Transverse colon (tissue), 4 donors: ENCODE results near the gene PSMB4. TPM values are rescaled to one million over a fixed set of nuclear protein-coding genes. Genes with fewer than 3 reads are reported as not detected.

Source experiments
- DNase-seq: peaks from one replicate; pipeline ENCODE4 v3.0.0-alpha.2; 2019
- H3K27ac ChIP-seq, 4 donors: fragments of 200-600 bp; sonication (generic); 2 replicates each; pipeline ENCODE4 v1.5.1; 2016 to 2018; ENCODE audit warnings: inconsistent platforms in 4 of 4
- H3K27me3 ChIP-seq: fragments of 200-600 bp; sonication (generic); 2 replicates; pipeline ENCODE4 v1.5.1; 2017; ENCODE audit warnings: inconsistent platforms
- H3K36me3 ChIP-seq, 4 donors: fragments of 200-600 bp; sonication (generic); 2 replicates each; pipeline ENCODE4 v1.5.1; 2017 to 2019; ENCODE audit warnings: inconsistent platforms in 4 of 4
- H3K4me1 ChIP-seq, 4 donors: fragments of 200-600 bp; sonication (generic); 2 replicates each; pipeline ENCODE4 v1.5.1; 2017 to 2020; ENCODE audit warnings: inconsistent platforms in 4 of 4
- H3K4me3 ChIP-seq, 4 donors: fragments of 200-600 bp; sonication (generic); 1 replicate in 1 of 4; 2 replicates in 3 of 4; pipeline versions ENCODE4 v1.5.1 to v1.6.1; 2017 to 2019; ENCODE audit warnings: inconsistent platforms in 4 of 4
- H3K9me3 ChIP-seq, 2 donors: fragments of 200-600 bp; sonication (generic); 2 replicates each; pipeline ENCODE4 v1.5.1; 2017 to 2019; ENCODE audit warnings: inconsistent platforms in 2 of 2
- EP300 ChIP-seq: sonication (generic); formaldehyde crosslinking; IDR thresholded peaks from one replicate; pipeline ENCODE4 v1.6.1; 2017; ENCODE audit warnings: antibody characterized with exemption, low read depth
- POLR2A ChIP-seq: fragments of 450-650 bp; IDR thresholded peaks from one replicate; pipeline ENCODE4 v1.6.1; 2016; ENCODE audit warnings: antibody characterized with exemption, mild to moderate bottlenecking, moderate library complexity
- POLR2AphosphoS5 ChIP-seq, 3 donors: sonication (generic); formaldehyde crosslinking; IDR thresholded peaks; one replicate each; pipeline ENCODE4 v1.6.1; 2016; ENCODE audit warnings: antibody characterized with exemption in 3 of 3
- WGBS, 2 donors: methylation state at CpG; one replicate each; pipeline ENCODE4 v1.1.5; 2018; ENCODE audit warnings: low coverage in 1 of 2; 5-methylcytosine and 5-hydroxymethylcytosine counted together
- in situ Hi-C, 4 donors: fragments of 200-750 bp; cut with MboI; loops; one replicate each; pipeline versions ENCODE4 v1.15.0 to v1.15.1; 2017; ENCODE audit warnings: low sequenced_read_pairs in 3 of 4, low pct_ligation_motif_present in 1 of 4, low pct_unique_long_range_greater_than_20kb in 1 of 4
- intact Hi-C: fragments of 100-400 bp; cut with DNase I; formaldehyde crosslinking; loops from one replicate; pipeline ENCODE4 v1.15.1; 2023; ENCODE audit warnings: low total_unique reads
- total RNA-seq, 4 donors: library from RNA; depleted of rRNA; stranded (reverse); fragments of >200 nt; gene quantifications; one replicate each; pipeline ENCODE4 v1.1.0, GENCODE V29; 2016
- TF ChIP-seq, protein P1 (sequence below), 5 experiments: fragments of 200-600 bp in 3 of 5; fragments of 450-650 bp in 2 of 5; sonication (generic) in 3 of 5; IDR thresholded peaks; 1 replicate in 2 of 5; 2 replicates in 3 of 5; pipeline ENCODE4 v1.5.1; 2016 to 2017; ENCODE audit warnings: antibody characterized with exemption in 5 of 5, inconsistent platforms in 3 of 5, mild to moderate bottlenecking in 2 of 5, moderate library complexity in 1 of 5

Gene PSMB4
- total RNA-seq, 4 donors from 2014 or later = 84.4 to 188 (median 140) TPM

GRCh38 chr1:151401860-151402259 lies 2.5 kb downstream of the PSMB4 start:
- Histone ChIP-seq H3K4me1 (peaks cover 7 to 17% (median 8%) of the 10 kb centered on the region in 4 donors), H3K4me3 (no peak overlapping the region), H3K27me3 (no peaks in the 10 kb centered on the region), H3K36me3 (peaks cover 0 to 34% (median 13%) of the 10 kb centered on the region in 4 donors), H3K27ac (no peak overlapping the region), H3K9me3 (no peaks in the 10 kb centered on the region)
- 80 to 83% methylated on average over 2 of the region's 2 CpGs for WGBS, 2 donors
- no peak for DNase-seq
- intact Hi-C loops (no loop called here), in situ Hi-C loops (no loop called here)
- TF ChIP-seq POLR2AphosphoS5 (IDR thresholded peaks at IDR 0.05) (no peak), POLR2A (no peak), EP300 (no peak)
- TF ChIP-seq, protein P1, sequence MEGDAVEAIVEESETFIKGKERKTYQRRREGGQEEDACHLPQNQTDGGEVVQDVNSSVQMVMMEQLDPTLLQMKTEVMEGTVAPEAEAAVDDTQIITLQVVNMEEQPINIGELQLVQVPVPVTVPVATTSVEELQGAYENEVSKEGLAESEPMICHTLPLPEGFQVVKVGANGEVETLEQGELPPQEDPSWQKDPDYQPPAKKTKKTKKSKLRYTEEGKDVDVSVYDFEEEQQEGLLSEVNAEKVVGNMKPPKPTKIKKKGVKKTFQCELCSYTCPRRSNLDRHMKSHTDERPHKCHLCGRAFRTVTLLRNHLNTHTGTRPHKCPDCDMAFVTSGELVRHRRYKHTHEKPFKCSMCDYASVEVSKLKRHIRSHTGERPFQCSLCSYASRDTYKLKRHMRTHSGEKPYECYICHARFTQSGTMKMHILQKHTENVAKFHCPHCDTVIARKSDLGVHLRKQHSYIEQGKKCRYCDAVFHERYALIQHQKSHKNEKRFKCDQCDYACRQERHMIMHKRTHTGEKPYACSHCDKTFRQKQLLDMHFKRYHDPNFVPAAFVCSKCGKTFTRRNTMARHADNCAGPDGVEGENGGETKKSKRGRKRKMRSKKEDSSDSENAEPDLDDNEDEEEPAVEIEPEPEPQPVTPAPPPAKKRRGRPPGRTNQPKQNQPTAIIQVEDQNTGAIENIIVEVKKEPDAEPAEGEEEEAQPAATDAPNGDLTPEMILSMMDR (IDR thresholded peaks at IDR 0.05) = no peak

DNA sequence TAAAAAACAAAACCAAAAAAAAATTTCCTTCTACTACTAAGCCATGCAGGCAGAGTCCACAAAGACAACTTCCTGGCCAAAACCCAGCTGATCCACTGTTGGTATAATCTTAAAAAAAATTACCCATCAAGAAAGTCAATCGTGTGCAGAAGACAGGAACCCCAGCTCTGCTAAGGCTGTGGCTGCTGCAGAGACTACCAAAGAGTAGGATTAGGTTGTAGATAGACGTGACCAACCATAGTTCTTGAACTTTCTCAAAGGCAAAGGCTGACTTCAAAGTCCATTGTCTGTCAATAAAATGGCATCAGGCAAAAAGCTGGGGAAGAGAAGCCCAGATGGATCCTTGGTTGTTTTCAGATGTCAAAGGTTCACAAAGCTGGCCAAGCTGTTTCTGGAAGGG lies 3.4 kb downstream of the PSMB4 start:
- intact Hi-C loops = no loop called here
- Histone ChIP-seq H3K27ac (no peak overlapping the region), H3K4me3 (no peak overlapping the region), H3K9me3 (no peaks in the 10 kb centered on the region), H3K27me3 (no peaks in the 10 kb centered on the region), H3K36me3 (peaks cover 0 to 42% (median 16%) of the 10 kb centered on the region in 4 donors), H3K4me1 (peaks cover 7 to 17% (median 8%) of the 10 kb centered on the region in 4 donors)
- in situ Hi-C loops = no loop called here
- TF ChIP-seq, protein P1 (IDR thresholded peaks at IDR 0.05) = no peak
- no peak for TF ChIP-seq POLR2A
- TF ChIP-seq POLR2AphosphoS5 (IDR thresholded peaks at IDR 0.05) = no peak
- TF ChIP-seq EP300 = no peak
- DNase-seq = no peak
- 57 to 63% methylated on average over 2 of the region's 2 CpGs for WGBS, 2 donors

DNA sequence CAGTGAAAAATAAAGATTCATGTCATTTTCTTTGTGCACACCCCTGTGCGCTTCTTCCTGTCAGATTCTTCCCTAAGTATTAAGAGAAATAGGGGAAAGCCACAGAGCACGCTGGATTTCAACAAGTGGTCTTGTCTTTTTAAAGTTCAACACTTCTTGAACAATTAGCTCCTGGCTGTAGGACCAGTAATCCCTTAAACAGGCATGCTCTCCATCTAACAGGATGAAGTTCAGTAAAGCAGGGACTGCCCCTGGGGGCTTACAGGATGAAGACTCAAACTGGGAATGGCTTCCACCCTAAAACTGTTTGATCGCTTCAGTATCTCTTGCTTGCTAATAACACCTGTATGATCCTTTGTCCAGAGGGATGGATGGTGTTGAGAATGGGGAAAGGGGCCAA lies 4.2 kb downstream of the PSMB4 start:
- DNase-seq = no peak
- 83 to 91% methylated on average over 2 to 3 of the region's 3 CpGs for WGBS, 2 donors

DNA sequence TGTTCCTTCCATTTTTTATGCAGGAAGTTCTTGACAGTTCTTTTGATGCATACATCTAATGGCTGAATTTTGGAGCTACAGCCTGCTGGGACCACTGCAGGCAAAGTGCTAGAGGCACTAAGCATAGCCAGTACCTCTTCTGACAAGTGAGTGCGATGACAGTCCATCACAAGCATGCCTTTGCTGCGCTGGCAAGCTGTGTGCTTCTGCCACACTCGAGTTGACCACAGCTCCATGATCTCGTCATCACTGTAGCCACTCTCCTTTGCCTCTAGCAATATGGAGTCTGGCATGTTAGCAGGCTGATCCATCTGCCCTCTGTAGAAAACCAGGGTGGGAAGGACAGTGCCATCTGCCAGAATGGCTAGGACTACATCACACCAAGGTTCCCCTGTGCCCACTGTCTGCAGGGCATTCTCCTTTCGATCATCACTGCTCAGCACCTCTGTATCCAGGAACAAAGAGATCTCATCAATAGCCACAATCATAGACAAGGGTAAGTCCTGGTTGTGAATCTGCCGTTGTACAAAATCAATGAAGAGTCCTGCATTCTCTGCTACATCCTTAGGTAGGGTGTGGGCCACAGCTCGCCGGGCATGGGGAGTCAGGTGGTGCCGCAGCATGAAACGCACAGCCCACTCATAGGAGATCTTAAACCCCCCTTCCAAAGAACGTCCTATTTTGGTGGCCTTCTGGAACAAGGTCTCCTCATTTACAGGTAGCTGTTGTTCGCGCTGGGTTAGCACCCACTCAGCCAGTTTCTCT lies 6.0 kb downstream of the PSMB4 start:
- H3K4me3 ChIP-seq = no peak overlapping the region
- in situ Hi-C loops = no loop called here
- H3K27me3 ChIP-seq = no peaks in the 10 kb centered on the region
- TF ChIP-seq EP300 (no peak), POLR2A (no peak), POLR2AphosphoS5 (IDR thresholded peaks at IDR 0.05) (no peak)
- TF ChIP-seq, protein P1 (IDR thresholded peaks at IDR 0.05) = no peak
- intact Hi-C loops = no loop called here
- 89% methylated on average over 13 of the region's 13 CpGs; no CpG with 5 or more reads in 1 of the 2 donors for WGBS, 2 donors
- DNase-seq = no peak
- H3K27ac ChIP-seq = no peak overlapping the region
- no peaks in the 10 kb centered on the region for H3K9me3 ChIP-seq
- peaks cover 0 to 68% (median 29%) of the 10 kb centered on the region in 4 donors for H3K36me3 ChIP-seq
- H3K4me1 ChIP-seq = peaks cover 3 to 7% (median 5%) of the 10 kb centered on the region in 4 donors

More for the DNA sequence above, 4.2 kb downstream of the PSMB4 start:
- H3K4me1 ChIP-seq = peaks cover 7 to 17% (median 8%) of the 10 kb centered on the region in 4 donors
- no peak overlapping the region for H3K4me3 ChIP-seq
- intact Hi-C loops = no loop called here
- TF ChIP-seq, protein P1 (IDR thresholded peaks at IDR 0.05) = no peak
- no peak for TF ChIP-seq POLR2A
- TF ChIP-seq EP300 = no peak
- TF ChIP-seq POLR2AphosphoS5 (IDR thresholded peaks at IDR 0.05) = no peak
- no peak overlapping the region for H3K27ac ChIP-seq
- H3K36me3 ChIP-seq = peaks cover 0 to 50% (median 20%) of the 10 kb centered on the region in 4 donors
- no peaks in the 10 kb centered on the region for H3K9me3 ChIP-seq
- in situ Hi-C loops = no loop called here
- no peaks in the 10 kb centered on the region for H3K27me3 ChIP-seq
